Smooth muscle cell of trachea (primary cell): ENCODE measurements around the gene SETD2. TPM values are rescaled to one million over a fixed set of nuclear protein-coding genes. Genes with fewer than 3 reads are reported as not detected.

Experiments
- total RNA-seq: library from RNA; depleted of rRNA; stranded (reverse); fragments of >200 nt; gene quantifications from 2 replicates; pipeline ENCODE4 v1.2.1, GENCODE V29; 2014

The SETD2 gene
- 25.1 and 36.7 TPM in 2 replicates for total RNA-seq

GRCh38 chr3:47164007-47164881, at the start of gene SETD2:
Gene SETD2 (minus strand): TSS chr3:47164113. CDS start chr3:47163924, 189 bp downstream.

GRCh38 chr3:46978985-46979944, 184.6 kb downstream of the SETD2 start, which contains the start of gene NBEAL2:
Gene NBEAL2 (plus strand): TSS chr3:46979666. CDS start chr3:46979862, 196 bp downstream.

GRCh38 chr3:46976326-46977190, 187.4 kb downstream of the SETD2 start, which contains the start of gene CCDC12:
Gene CCDC12 (minus strand): TSS chr3:46976745. CDS start chr3:46976732, 13 bp downstream.

Other genes starting within 250 kb of the SETD2 start
- 17.2 and 26.2 TPM in 2 replicates for gene CCDC12, start 187.4 kb downstream of the SETD2 start, total RNA-seq
- 4.5 TPM in 2 replicates for gene NBEAL2, start 184.4 kb downstream of the SETD2 start, total RNA-seq
- gene KIF9, start 118.7 kb upstream of the SETD2 start, total RNA-seq: 1.3 and 1.8 TPM in 2 replicates
- gene KLHL18, start 118.8 kb upstream of the SETD2 start, total RNA-seq: 11.5 and 26.0 TPM in 2 replicates
- 23.4 and 33.7 TPM in 2 replicates for gene PTPN23, start 216.9 kb upstream of the SETD2 start, total RNA-seq